ENCODE measurements around the gene MRPS9.

DNA sequence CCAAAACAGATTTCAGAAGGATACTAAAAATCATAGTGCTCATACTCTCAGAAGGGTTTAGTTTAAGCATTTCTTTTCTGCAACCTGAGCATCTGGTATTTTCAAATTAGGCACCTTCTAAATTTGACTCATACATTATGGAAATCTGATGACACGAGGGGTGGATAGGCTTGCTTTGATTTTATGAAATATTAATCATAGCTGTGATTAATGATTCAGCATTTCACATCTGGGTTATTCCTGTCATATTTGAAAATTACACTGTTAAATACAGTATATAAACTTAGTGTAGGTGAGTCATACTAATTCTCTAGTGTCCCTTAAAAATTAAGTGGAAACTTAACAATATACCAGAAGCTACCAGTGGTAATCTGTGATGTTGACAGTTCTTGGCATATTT, 47.7 kb downstream of the MRPS9 start:
- TF ChIP-seq POLR2A (IDR thresholded peaks at IDR 0.05) (no peak), CTCF (IDR thresholded peaks at IDR 0.05) (no peak)

Measured in right lobe of liver (tissue), 4 donors.